IMR-90 (cell line): Measurements from ENCODE around the gene ATP5F1D.

Experiments used
- CHD1 ChIP-seq: IDR thresholded peaks from 2 replicates; pipeline ENCODE4 v1.6.1; 2012; ENCODE audit warnings: low read depth, low read length, improper control_type of control experiment
- CTCF ChIP-seq: conservative IDR thresholded peaks from 2 replicates; pipeline ENCODE4 v1.5.1; 2012; ENCODE audit warnings: mild to moderate bottlenecking, low read depth, low read length, improper control_type of control experiment
- MAZ ChIP-seq: IDR thresholded peaks from 2 replicates; pipeline ENCODE4 v1.6.1; 2012; ENCODE audit warnings: low read depth, mild to moderate bottlenecking, low read length, improper control_type of control experiment, moderate library complexity, borderline replicate concordance
- POLR2A ChIP-seq: IDR thresholded peaks from 2 replicates; pipeline ENCODE4 v1.6.1; 2012; ENCODE audit warnings: mild to moderate bottlenecking, low read depth, low read length

GRCh38 chr19:1241417-1242095 lies at the start of gene ATP5F1D:
- TF ChIP-seq POLR2A (peak; percentile 56; the same call in 1 of the 2 replicates), CTCF (no peak), MAZ (peak; percentile 63; the same call in 1 of the 2 replicates), CHD1 (no peak)
